Esophagus (tissue), 2 donors: Measurements from ENCODE around the gene ODAD3. TPM values are rescaled to one million over a fixed set of nuclear protein-coding genes. Genes with fewer than 3 reads are reported as not detected.
A peak's percentile ranks its signal among the peaks of the same experiment; 100 is the strongest.
"Not testable (repeated sequence)": the region's sequence is repeated elsewhere in the genome, so short reads cannot be mapped to it uniquely, and the experiment has no call there.

Experiments used
- H3K27ac ChIP-seq, 2 donors: one replicate each; pipeline ENCODE4 v1.5.1; 2013; ENCODE audit warnings: low read depth in 2 of 2, mild to moderate bottlenecking in 2 of 2, inconsistent platforms in 1 of 2, low read length in 1 of 2, moderate library complexity in 1 of 2
- H3K27me3 ChIP-seq, 2 donors: one replicate each; pipeline ENCODE4 v1.6.1; 2013; ENCODE audit warnings: low read length in 2 of 2, control low read depth in 1 of 2, mild to moderate bottlenecking in 1 of 2; ENCODE audit not compliant: insufficient read depth in 2 of 2, control insufficient read depth in 1 of 2
- H3K36me3 ChIP-seq, 2 donors: one replicate each; pipeline ENCODE4 v1.6.1; 2013; ENCODE audit warnings: low read length in 1 of 2; ENCODE audit not compliant: control insufficient read depth in 2 of 2, insufficient read depth in 2 of 2
- H3K4me1 ChIP-seq, 2 donors: one replicate each; pipeline ENCODE4 v1.6.1; 2013; ENCODE audit warnings: low read length in 1 of 2; ENCODE audit not compliant: control insufficient read depth in 2 of 2, insufficient read depth in 2 of 2
- H3K4me3 ChIP-seq, 2 donors: one replicate each; pipeline ENCODE4 v1.5.1; 2013; ENCODE audit warnings: low read length in 2 of 2, mild to moderate bottlenecking in 2 of 2, low read depth in 1 of 2, moderate library complexity in 1 of 2
- H3K9me3 ChIP-seq, 2 donors: one replicate each; pipeline ENCODE4 v1.6.1; 2013; ENCODE audit warnings: mild to moderate bottlenecking in 2 of 2, low read depth in 1 of 2, low read length in 1 of 2, moderate library complexity in 1 of 2; ENCODE audit not compliant: control insufficient read depth in 2 of 2, insufficient read depth in 1 of 2
- WGBS, 2 donors: extraction: QIAGEN DNeasy Blood & Tissue Kit; methylation state at CpG; one replicate each; pipeline ENCODE4 v1.1.7; 2013; 5-methylcytosine and 5-hydroxymethylcytosine counted together
- polyA plus RNA-seq, 2 donors: library from polyadenylated mRNA; stranded (reverse); fragments of 200-250 nt; gene quantifications; one replicate each; pipeline ENCODE4 v1.2.3, GENCODE V29; 2013
- donor health status: healthy with polysubstance abuse.
- donor health status: Bipolar disorder and iron deficiency.

The ODAD3 gene
- polyA plus RNA-seq, 2 donors, result 0.06 to 0.20 TPM

DNA sequence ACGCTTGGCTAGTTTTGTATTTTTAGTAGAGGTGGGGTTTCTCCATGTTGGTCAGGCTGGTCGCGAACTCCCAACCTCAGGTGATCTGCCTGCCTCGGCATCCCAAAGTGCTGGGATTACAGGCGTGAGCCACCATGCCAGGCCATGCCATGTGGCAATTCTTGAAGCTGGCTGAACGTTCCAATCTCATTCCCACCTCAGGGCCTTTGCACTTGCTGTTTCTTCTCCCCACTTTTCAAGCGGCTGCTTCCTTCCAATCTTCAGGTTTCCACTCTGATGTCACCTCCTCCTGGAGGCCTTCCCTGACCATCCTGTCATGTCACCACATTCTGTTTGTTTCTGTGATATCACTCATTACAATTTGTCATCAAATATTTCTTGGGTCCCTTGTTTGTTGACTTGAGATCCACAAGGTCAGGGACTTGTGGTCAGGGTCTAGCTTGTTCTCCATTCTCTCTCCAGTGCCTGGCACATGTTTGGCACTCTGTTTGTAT, 55.0 kb downstream of the ODAD3 start:
- H3K36me3 ChIP-seq, result peaks cover 0 to 4% of the 10 kb centered on the region in 2 donors
- 93 to 98% methylated on average over 7 of the region's 7 CpGs for WGBS, 2 donors
- H3K27ac ChIP-seq, result no peak overlapping the region
- peaks cover 17 to 28% of the 10 kb centered on the region in 2 donors for H3K4me1 ChIP-seq
- H3K27me3 ChIP-seq, result peaks cover 0 to 7% of the 10 kb centered on the region in 2 donors
- H3K9me3 ChIP-seq, result no peaks in the 10 kb centered on the region
- no peak overlapping the region for H3K4me3 ChIP-seq

DNA sequence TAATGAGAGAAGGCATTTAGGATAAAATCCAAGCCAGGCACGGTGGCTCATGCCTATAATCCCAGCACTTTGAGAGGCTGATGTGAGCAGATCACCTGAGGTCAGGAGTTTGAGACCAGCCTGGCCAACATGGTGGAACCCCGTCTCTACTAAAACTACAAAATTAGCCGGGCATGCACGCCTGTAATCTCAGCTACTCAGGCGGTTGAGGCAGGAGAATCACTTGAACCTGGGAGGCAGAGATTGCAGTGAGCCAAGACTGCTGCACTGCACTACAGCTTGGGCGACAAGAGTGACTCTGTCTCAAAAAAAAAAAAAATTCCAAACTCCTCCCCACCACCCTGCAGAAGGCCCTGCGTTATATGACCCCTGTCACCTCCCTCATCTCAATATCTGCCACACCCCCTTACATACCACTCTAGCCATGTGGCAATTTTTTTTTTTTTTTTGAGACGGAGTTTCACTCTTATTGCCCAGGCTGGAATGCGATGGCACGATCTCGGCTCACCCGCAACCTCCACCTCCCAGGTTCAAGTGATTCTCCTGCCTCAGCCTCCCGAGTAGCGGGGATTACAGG, 55.6 kb downstream of the ODAD3 start:
- H3K27ac ChIP-seq, H3K36me3 ChIP-seq, H3K4me3 ChIP-seq, H3K9me3 ChIP-seq, H3K27me3 ChIP-seq: not testable (repeated sequence)
- H3K4me1 ChIP-seq, result peaks cover 17 to 28% of the 10 kb centered on the region in 2 donors
- 89 to 91% methylated on average over 14 of the region's 14 CpGs for WGBS, 2 donors

DNA sequence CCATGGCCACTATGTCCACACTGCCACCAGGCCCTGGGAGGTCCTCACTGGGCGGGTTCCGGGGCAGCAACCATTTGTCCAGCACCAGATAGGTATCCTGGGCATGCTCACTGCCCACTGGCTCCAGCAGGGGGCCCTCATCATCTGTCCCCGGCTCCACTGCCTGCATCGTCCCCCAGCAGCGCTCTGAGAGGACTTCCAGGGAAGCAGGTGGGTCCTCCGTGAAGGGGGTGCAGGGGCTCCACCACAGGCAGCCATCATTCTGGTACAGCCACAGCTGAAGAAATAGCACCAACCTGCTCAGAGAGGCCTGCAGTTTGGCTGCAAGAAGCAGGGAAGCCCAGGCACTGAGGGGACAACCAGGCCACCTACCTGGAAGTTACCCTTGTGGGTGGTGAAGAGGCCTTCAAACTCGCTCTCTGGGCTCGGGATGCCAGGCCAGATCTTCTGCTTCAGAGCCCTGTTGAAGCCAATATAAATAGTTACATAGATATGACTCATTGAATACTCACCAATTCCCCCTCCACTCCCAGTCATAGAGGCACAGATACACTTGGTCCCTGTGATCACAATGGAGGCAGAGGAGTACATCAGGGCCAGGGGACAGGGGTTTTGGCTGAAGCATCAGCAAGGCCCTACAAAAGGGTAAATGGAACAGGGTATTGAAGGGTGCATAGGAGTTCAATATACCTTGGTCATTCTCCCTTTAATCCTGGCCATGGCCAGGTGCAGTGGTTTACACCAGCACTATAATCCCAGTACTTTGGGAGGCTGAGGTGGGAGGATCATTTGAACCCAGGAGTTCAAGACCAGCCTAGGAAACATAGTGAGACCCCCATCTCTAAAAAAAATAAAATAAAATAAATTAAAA, 56.4 kb downstream of the ODAD3 start:
- Histone ChIP-seq H3K36me3 (peaks cover 0 to 4% of the 10 kb centered on the region in 2 donors), H3K4me1 (peaks cover 17 to 31% of the 10 kb centered on the region in 2 donors), H3K27me3 (peaks cover 0 to 7% of the 10 kb centered on the region in 2 donors), H3K4me3 (no peak overlapping the region), H3K27ac (peak overlapping the region; percentile 29 to 81), H3K9me3 (no peaks in the 10 kb centered on the region)
- WGBS, 2 donors, result 45 to 47% methylated on average over 8 of the region's 8 CpGs

DNA sequence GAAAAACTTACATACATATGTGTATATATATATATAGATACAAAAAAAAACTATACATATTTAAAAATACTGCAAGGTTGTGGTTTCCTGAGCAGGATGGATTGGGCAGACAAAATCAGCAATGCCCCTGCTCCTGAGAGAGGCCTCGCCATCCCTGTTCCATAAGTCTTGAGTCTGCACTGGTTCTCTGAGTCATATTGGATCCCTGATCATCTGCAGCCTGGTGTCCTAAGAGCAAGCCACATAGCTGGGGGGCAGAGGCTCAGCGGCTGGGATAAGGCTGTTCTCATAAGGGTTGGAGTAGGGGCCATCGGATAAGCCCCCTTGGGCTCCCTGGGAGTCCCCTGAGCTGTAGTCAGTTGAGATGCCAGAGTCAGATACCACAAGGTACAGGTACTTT, 57.2 kb downstream of the ODAD3 start:
- no peaks in the 10 kb centered on the region for H3K9me3 ChIP-seq
- H3K27me3 ChIP-seq, result no peaks in the 10 kb centered on the region
- whole genome bisulfite sequencing, 2 donors, result 80 to 90% methylated on average over 3 of the region's 3 CpGs
- no peak overlapping the region for H3K4me3 ChIP-seq
- peaks cover 11 to 28% of the 10 kb centered on the region in 2 donors for H3K4me1 ChIP-seq
- H3K36me3 ChIP-seq, result peaks cover 0 to 4% of the 10 kb centered on the region in 2 donors
- peak overlapping the region; percentile 20 to 66 for H3K27ac ChIP-seq

DNA sequence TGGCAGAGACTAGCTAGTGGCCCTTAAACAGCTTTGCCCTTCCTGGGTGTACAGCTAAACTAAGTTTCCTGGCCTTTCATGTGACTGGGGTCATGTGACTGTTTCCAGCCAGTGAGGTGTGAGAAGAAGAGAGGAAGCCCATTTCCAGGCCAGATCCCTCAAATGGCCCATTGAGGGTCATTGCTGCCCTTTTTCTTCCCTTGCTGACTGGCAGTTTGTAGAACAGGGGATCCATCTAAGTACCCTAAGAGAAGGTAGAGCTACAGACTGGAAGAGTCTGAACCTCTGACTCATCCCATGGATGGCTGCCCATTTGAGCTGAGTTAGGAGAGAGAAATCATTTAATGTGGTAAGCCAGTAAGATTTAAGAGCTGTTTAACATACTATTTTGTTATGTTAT, 57.7 kb downstream of the ODAD3 start:
- Histone ChIP-seq H3K27me3 (no peaks in the 10 kb centered on the region), H3K9me3 (no peaks in the 10 kb centered on the region), H3K36me3 (peaks cover 0 to 4% of the 10 kb centered on the region in 2 donors), H3K4me1 (peaks cover 11 to 26% of the 10 kb centered on the region in 2 donors), H3K27ac (peak overlapping the region; percentile 17 to 66), H3K4me3 (no peak overlapping the region)

DNA sequence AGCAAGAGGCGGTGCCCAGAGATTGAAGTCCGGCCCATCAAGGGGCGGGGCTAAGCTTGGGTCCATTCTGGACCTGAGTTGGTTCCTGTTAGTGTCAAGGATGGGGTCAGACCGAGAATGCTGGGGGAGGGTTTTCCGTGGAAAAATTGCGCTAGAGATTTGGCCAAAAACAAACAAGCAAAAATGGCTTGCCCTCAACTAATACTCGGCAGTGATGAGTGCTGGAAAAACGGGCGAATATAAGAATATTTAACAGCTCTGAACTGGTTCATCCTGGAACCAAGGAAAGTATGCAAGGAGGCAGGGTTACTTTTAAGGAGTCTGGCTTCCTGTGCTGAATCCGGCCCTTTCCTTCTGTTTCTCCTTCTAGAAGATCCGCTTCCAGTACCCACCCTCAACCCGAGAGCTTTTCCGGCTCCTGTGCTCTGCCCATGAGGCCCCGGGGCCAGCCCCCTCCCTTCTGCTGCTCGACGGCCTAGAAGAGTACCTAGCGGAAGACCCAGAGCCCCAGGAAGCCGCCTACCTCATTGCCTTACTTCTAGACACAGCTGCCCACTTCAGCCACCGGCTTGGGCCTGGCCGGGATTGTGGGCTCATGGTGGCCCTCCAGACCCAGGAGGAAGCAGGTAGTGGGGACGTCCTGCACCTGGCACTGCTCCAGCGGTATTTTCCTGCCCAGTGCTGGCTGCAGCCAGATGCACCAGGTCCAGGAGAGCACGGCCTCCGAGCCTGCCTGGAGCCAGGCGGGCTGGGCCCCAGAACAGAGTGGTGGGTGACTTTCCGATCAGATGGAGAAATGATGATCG, 59.6 kb downstream of the ODAD3 start:
- Histone ChIP-seq H3K27me3 (no peaks in the 10 kb centered on the region), H3K27ac (peak overlapping the region; percentile 88 to 100), H3K36me3 (peaks cover 0 to 4% of the 10 kb centered on the region in 2 donors), H3K4me1 (peaks cover 9 to 19% of the 10 kb centered on the region in 2 donors), H3K4me3 (peak overlapping the region; percentile 38 to 48), H3K9me3 (no peaks in the 10 kb centered on the region)
- 9 to 10% methylated on average over 27 of the region's 27 CpGs for WGBS, 2 donors

DNA sequence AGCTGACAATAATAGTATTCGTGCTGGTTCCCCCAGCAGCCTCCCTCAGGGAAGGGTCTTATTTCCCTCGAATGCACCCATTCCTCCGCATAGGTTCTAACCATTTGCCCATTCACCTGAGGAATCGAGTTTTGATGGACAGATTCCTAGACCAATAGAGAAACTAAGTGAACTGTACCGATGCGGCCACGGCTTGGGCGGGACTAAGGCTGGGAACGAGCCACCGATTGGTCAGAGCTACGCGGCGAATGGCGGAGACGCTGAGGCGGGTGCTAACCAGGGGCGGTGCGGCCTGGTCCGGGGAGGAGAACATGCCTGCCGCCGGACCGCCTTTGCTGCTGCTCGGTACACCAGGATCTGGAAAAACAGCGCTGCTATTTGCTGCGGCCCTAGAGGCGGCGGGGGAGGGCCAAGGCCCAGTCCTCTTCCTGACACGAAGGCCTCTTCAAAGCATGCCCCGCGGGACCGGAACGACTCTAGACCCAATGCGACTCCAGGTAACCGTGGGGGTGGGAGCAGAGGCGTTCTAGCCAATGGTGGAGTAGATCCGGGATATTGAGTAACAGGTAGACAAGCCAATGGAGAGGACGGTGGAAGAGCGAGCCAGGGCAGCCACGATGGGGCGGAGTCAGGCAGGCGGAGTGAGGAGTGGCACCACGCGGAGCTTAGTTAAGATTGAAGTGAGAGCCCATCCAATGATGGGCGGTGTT, 60.3 kb downstream of the ODAD3 start, which contains the start of gene SWSAP1:
SWSAP1 (plus strand) TSS at position 234 of the 710 bp plus-strand sequence; CDS start at position 249, 15 bp downstream.
- Histone ChIP-seq H3K27me3 (no peaks in the 10 kb centered on the region), H3K4me1 (peaks cover 9 to 19% of the 10 kb centered on the region in 2 donors), H3K36me3 (peaks cover 0 to 4% of the 10 kb centered on the region in 2 donors), H3K9me3 (no peaks in the 10 kb centered on the region), H3K4me3 (peak within 1 kb of the TSS; percentile 72 to 77), H3K27ac (peak within 1 kb of the TSS; percentile 98 to 100)
- WGBS, 2 donors, result 0 to 1% methylated on average over 44 of the region's 44 CpGs

DNA sequence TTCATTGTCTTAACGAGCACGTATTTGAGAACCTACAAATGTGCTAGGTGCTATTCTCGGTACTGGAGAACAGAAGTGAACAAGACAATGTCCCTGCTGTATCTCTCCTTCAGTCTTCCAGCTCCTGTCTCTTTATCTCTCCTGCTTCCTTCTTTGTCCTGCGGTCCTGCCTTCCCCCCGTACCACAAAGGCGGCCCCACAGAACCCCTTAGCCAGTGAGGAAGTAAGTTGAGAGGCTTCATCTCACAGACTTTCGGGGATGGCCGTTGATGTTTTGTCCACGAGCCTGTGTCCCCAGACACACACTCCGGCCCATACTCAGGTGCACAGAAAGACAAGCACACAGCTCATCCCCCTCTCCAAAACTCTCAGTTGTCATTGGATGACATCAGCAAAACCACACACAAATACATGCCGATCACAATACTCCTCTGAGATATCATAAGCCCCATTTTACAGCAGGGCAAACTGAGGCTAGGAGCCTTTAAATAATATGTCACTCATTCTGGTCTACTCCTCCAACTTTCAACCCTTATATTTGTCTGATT, 61.0 kb downstream of the ODAD3 start:
- no peaks in the 10 kb centered on the region for H3K27me3 ChIP-seq
- peak overlapping the region; percentile 72 to 77 for H3K4me3 ChIP-seq
- no peaks in the 10 kb centered on the region for H3K9me3 ChIP-seq
- H3K36me3 ChIP-seq, result peaks cover 0 to 4% of the 10 kb centered on the region in 2 donors
- peaks cover 9 to 19% of the 10 kb centered on the region in 2 donors for H3K4me1 ChIP-seq
- 35 to 48% methylated on average over 11 of the region's 11 CpGs for WGBS, 2 donors
- peak overlapping the region; percentile 98 to 100 for H3K27ac ChIP-seq
